ENCODE measurements around the gene FRMD8. TPM values are rescaled to one million over a fixed set of nuclear protein-coding genes. Genes with fewer than 3 reads are reported as not detected.

Gene FRMD8
- total and polyA plus RNA-seq, 4 donors: 2.8 to 22.8 (median 15.0) TPM

- H3K36me3 ChIP-seq (ENCODE audit: control insufficient read depth in 4 of 4, insufficient read depth in 3 of 4, low read depth in 1 of 4, low read length in 3 of 4): no peaks in the 10 kb centered on the region
- 35% methylated on average over 12 of the region's 12 CpGs for WGBS
- peak overlapping the region; percentile 48 to 89 for H3K9ac ChIP-seq (ENCODE audit: low read depth in 1 of 2, low read length in 2 of 2)
- TF ChIP-seq FOXA1 (IDR thresholded peaks at IDR 0.05) (no peak), ZBTB33 (IDR thresholded peaks at IDR 0.05) (no peak), JUND (IDR thresholded peaks at IDR 0.05) (no peak), TAF1 (conservative IDR thresholded peaks at IDR 0.05) (no peak), REST (IDR thresholded peaks at IDR 0.05) (no peak), HNF4A (conservative IDR thresholded peaks at IDR 0.05) (no peak)
- no peaks in the 10 kb centered on the region for H3K27me3 ChIP-seq (ENCODE audit: control insufficient read depth in 4 of 4, insufficient read depth in 4 of 4, low read length in 3 of 4)
- H3K27ac ChIP-seq (ENCODE audit: low read depth in 1 of 2, low read length in 2 of 2): peak overlapping the region; percentile 98 to 100
- DNase-seq (ENCODE audit: low spot score): no peak
- no peaks in the 10 kb centered on the region for H3K9me3 ChIP-seq (ENCODE audit: control insufficient read depth in 4 of 4, low read length in 3 of 4)
- H3K4me3 ChIP-seq (ENCODE audit: low read depth in 1 of 3, low read length in 3 of 3): peak overlapping the region in 2 of 3 donors; percentile 19 to 36
- H3K4me1 ChIP-seq (ENCODE audit: control insufficient read depth in 4 of 4, insufficient read depth in 4 of 4, low read length in 3 of 4): peaks cover 7 to 37% (median 21%) of the 10 kb centered on the region in 4 donors
Measured at GRCh38 chr11:65382804-65383368, 3.6 kb upstream of the FRMD8 start.

- H3K27ac ChIP-seq (ENCODE audit: low read depth in 1 of 2, low read length in 2 of 2): peak overlapping the region; percentile 58 to 68
- H3K4me3 ChIP-seq (ENCODE audit: low read depth in 1 of 3, low read length in 3 of 3): no peak overlapping the region
- 92% methylated on average over 6 of the region's 6 CpGs for WGBS
- H3K9me3 ChIP-seq (ENCODE audit: control insufficient read depth in 4 of 4, low read length in 3 of 4): no peaks in the 10 kb centered on the region
- no peak overlapping the region for H3K9ac ChIP-seq (ENCODE audit: low read depth in 1 of 2, low read length in 2 of 2)
- no peak for DNase-seq (ENCODE audit: low spot score)
- H3K27me3 ChIP-seq (ENCODE audit: control insufficient read depth in 4 of 4, insufficient read depth in 4 of 4, low read length in 3 of 4): no peaks in the 10 kb centered on the region
- H3K4me1 ChIP-seq (ENCODE audit: control insufficient read depth in 4 of 4, insufficient read depth in 4 of 4, low read length in 3 of 4): peaks cover 7 to 34% (median 21%) of the 10 kb centered on the region in 4 donors
- TF ChIP-seq EGR1 (IDR thresholded peaks at IDR 0.05; ENCODE audit: low read depth in 2 of 2) (no peak), FOXA2 (IDR thresholded peaks at IDR 0.05) (no peak), CTCF (IDR thresholded peaks at IDR 0.05; ENCODE audit: low read depth, low read length, missing input control) (no peak), JUND (IDR thresholded peaks at IDR 0.05) (no peak)
- H3K36me3 ChIP-seq (ENCODE audit: control insufficient read depth in 4 of 4, insufficient read depth in 3 of 4, low read depth in 1 of 4, low read length in 3 of 4): no peaks in the 10 kb centered on the region
Measured at GRCh38 chr11:65383778-65384177, 2.7 kb upstream of the FRMD8 start.
